H1 (cell line): ENCODE measurements around the gene C19orf47. TPM values are rescaled to one million over a fixed set of nuclear protein-coding genes. Genes with fewer than 3 reads are reported as not detected.

Experiments
- CTCF ChIA-PET: fragments of 300-600 bp; sonication (Branson Sonifier 250); formaldehyde crosslinking; loops from one replicate; lab custom pipeline; 2021; ENCODE audit not compliant: partially characterized antibody; lab: Charles Lee
- POLR2A ChIA-PET: fragments of 300-600 bp; sonication (Branson Sonifier 250); formaldehyde crosslinking; loops from one replicate; lab custom pipeline; 2021; ENCODE audit warnings: inconsistent platforms; ENCODE audit not compliant: partially characterized antibody; lab: Charles Lee
- DNase-seq, 2 experiments: peaks; one replicate each; pipeline versions ENCODE4 v3.0.0 to v3.0.0-alpha.2; 2010 to 2022; ENCODE audit warnings: low spot score in 2 of 2, low read depth in 1 of 2, mixed read lengths in 1 of 2
- FAIRE-seq: peaks from 2 replicates; lab custom pipeline; 2011; peaks lifted over from hg19 to GRCh38; lab: Jason Lieb, UNC
- H2AFZ ChIP-seq: 2 replicates; pipeline ENCODE4 v1.8.1; 2012; ENCODE audit warnings: low read length, inconsistent platforms
- H2AK5ac ChIP-seq: 2 replicates; pipeline ENCODE4 v1.6.1; 2013; ENCODE audit warnings: low read depth, low read length
- H2BK120ac ChIP-seq: replicated peaks from 2 replicates; pipeline ENCODE3; 2013; ENCODE audit warnings: low read depth, low read length, inconsistent platforms
- H2BK12ac ChIP-seq: 2 replicates; pipeline ENCODE4 v1.6.1; 2013; ENCODE audit warnings: low read depth, low read length
- H2BK15ac ChIP-seq: 2 replicates; pipeline ENCODE4 v1.6.1; 2013; ENCODE audit warnings: low read length
- H2BK20ac ChIP-seq: 2 replicates; pipeline ENCODE4 v1.6.1; 2013; ENCODE audit warnings: low read length
- H2BK5ac ChIP-seq: 2 replicates; pipeline ENCODE4 v1.6.1; 2013; ENCODE audit warnings: low read depth, low read length
- H3K14ac ChIP-seq: 2 replicates; pipeline ENCODE4 v1.6.1; 2013; ENCODE audit warnings: inconsistent platforms; ENCODE audit not compliant: insufficient read length
- H3K18ac ChIP-seq: 2 replicates; pipeline ENCODE4 v1.6.1; 2013; ENCODE audit warnings: low read length; ENCODE audit errors: extremely low read depth
- H3K23ac ChIP-seq: 2 replicates; pipeline ENCODE4 v1.6.1; 2013; ENCODE audit warnings: inconsistent platforms; ENCODE audit not compliant: insufficient read length
- H3K23me2 ChIP-seq: 2 replicates; pipeline ENCODE4 v1.6.1; 2013; ENCODE audit warnings: low read depth, low read length
- H3K27ac ChIP-seq: 2 replicates; pipeline ENCODE4 v1.6.1; 2011; ENCODE audit warnings: low read depth, low read length, inconsistent platforms
- H3K27me3 ChIP-seq, 4 experiments: replicated peaks in 1 of 4; 1 replicate in 1 of 4; 2 replicates in 3 of 4; pipeline versions ENCODE4 v1.6.1 to v1.8.1; 2011 to 2013; ENCODE audit warnings: low read length in 3 of 4, mild to moderate bottlenecking in 3 of 4, inconsistent platforms in 2 of 4, mixed read lengths in 2 of 4, moderate library complexity in 1 of 4; ENCODE audit not compliant: control insufficient read depth in 3 of 4, insufficient read depth in 3 of 4; ENCODE audit errors: extremely low read depth in 1 of 4
- H3K36me3 ChIP-seq, 4 experiments: 2 replicates each; pipeline versions ENCODE4 v1.6.1 to v1.8.1; 2011 to 2013; ENCODE audit warnings: mild to moderate bottlenecking in 4 of 4, low read length in 3 of 4, moderate library complexity in 2 of 4, control low read depth in 1 of 4, inconsistent platforms in 1 of 4; ENCODE audit not compliant: insufficient read depth in 4 of 4, control insufficient read depth in 2 of 4
- H3K4ac ChIP-seq: replicated peaks from 2 replicates; pipeline ENCODE3; 2013; ENCODE audit warnings: low read length, low read depth, mixed read lengths, inconsistent platforms; ENCODE audit not compliant: insufficient read length
- H3K4me1 ChIP-seq, 4 experiments: replicated peaks in 1 of 4; 1 replicate in 1 of 4; 2 replicates in 3 of 4; pipeline versions ENCODE4 v1.6.1 to v1.8.1; 2011 to 2013; ENCODE audit warnings: low read length in 3 of 4, inconsistent platforms in 2 of 4, mixed read lengths in 1 of 4; ENCODE audit not compliant: insufficient read depth in 4 of 4, control insufficient read depth in 3 of 4
- H3K4me2 ChIP-seq, 2 experiments: 2 replicates each; pipeline versions ENCODE4 v1.6.1 to v1.8.1; 2011 to 2013; ENCODE audit warnings: low read depth in 2 of 2, low read length in 2 of 2, control low read depth in 1 of 2, inconsistent platforms in 1 of 2, mild to moderate bottlenecking in 1 of 2; ENCODE audit not compliant: insufficient read depth in 1 of 2
- H3K4me3 ChIP-seq, 4 experiments: fragments of 200-600, 300-600 bp in 1 of 4; sonication (generic), shearing (Covaris generic), sonication (Bioruptor Twin) in 1 of 4; 2 replicates each; pipeline versions ENCODE4 v1.5.1 to v1.8.1; 2011 to 2016; ENCODE audit warnings: low read length in 4 of 4, low read depth in 3 of 4, control low read depth in 2 of 4, inconsistent platforms in 2 of 4, mild to moderate bottlenecking in 2 of 4, mixed read lengths in 1 of 4, moderate library complexity in 1 of 4; ENCODE audit not compliant: insufficient read depth in 2 of 4; ENCODE audit errors: extremely low read depth in 1 of 4
- H3K56ac ChIP-seq: replicated peaks from 2 replicates; pipeline ENCODE3; 2013; ENCODE audit warnings: low read depth, mild to moderate bottlenecking, mixed read lengths, low read length, inconsistent platforms; ENCODE audit not compliant: insufficient read length
- H3K79me1 ChIP-seq: 2 replicates; pipeline ENCODE4 v1.6.1; 2013; ENCODE audit warnings: low read depth, low read length, control low read depth
- H3K79me2 ChIP-seq, 2 experiments: 2 replicates each; pipeline versions ENCODE4 v1.6.1 to v1.8.1; 2012 to 2013; ENCODE audit warnings: low read length in 2 of 2, mild to moderate bottlenecking in 2 of 2, inconsistent platforms in 1 of 2; ENCODE audit not compliant: insufficient read depth in 2 of 2, control insufficient read depth in 1 of 2
- H3K9ac ChIP-seq, 4 experiments: replicated peaks in 1 of 4; 1 replicate in 1 of 4; 2 replicates in 3 of 4; pipeline versions ENCODE4 v1.6.1 to v1.8.1; 2011 to 2013; ENCODE audit warnings: low read depth in 3 of 4, low read length in 3 of 4, control low read depth in 2 of 4, mild to moderate bottlenecking in 2 of 4, moderate library complexity in 2 of 4, inconsistent platforms in 1 of 4; ENCODE audit errors: extremely low read depth in 1 of 4
- H3K9me3 ChIP-seq, 2 experiments: 2 replicates each; pipeline versions ENCODE4 v1.6.1 to v1.8.1; 2012 to 2013; ENCODE audit warnings: mild to moderate bottlenecking in 2 of 2, moderate library complexity in 2 of 2, control low read depth in 1 of 2, inconsistent platforms in 1 of 2, low read depth in 1 of 2, low read length in 1 of 2, mixed read lengths in 1 of 2; ENCODE audit not compliant: insufficient read depth in 2 of 2
- H4K20me1 ChIP-seq, 2 experiments: replicated peaks in 1 of 2; 2 replicates each; pipeline versions ENCODE3 to v1.8.1; 2011 to 2013; ENCODE audit warnings: inconsistent platforms in 2 of 2, low read length in 2 of 2, mild to moderate bottlenecking in 1 of 2; ENCODE audit not compliant: insufficient read depth in 2 of 2, control insufficient read depth in 1 of 2
- H4K5ac ChIP-seq: 2 replicates; pipeline ENCODE4 v1.6.1; 2013; ENCODE audit warnings: low read length, low read depth, mixed read lengths, inconsistent platforms; ENCODE audit not compliant: insufficient read length
- H4K8ac ChIP-seq: 2 replicates; pipeline ENCODE4 v1.8.0; 2013; ENCODE audit warnings: mild to moderate bottlenecking, moderate library complexity, low read length, inconsistent platforms; ENCODE audit not compliant: insufficient read depth; ENCODE audit errors: extremely low read depth
- H4K91ac ChIP-seq: replicated peaks from 2 replicates; pipeline ENCODE3; 2013; ENCODE audit warnings: low read length, mixed read lengths, inconsistent platforms; ENCODE audit not compliant: insufficient read length
- RAD21 ChIP-seq, 2 experiments: IDR thresholded peaks in 1 of 2; conservative IDR thresholded peaks in 1 of 2; 2 replicates each; pipeline ENCODE4 v1.6.1; 2011; ENCODE audit warnings: low read depth in 2 of 2, low read length in 2 of 2, improper control_type of control experiment in 1 of 2, inconsistent platforms in 1 of 2, mild to moderate bottlenecking in 1 of 2, moderate library complexity in 1 of 2
- TAF1 ChIP-seq: IDR thresholded peaks from 2 replicates; pipeline ENCODE4 v1.6.1; 2011; ENCODE audit warnings: mild to moderate bottlenecking, low read depth, low read length
- WGBS, 2 experiments: shearing (Covaris generic) in 1 of 2; methylation state at CpG; one replicate each; pipeline versions ENCODE4 v1.1.6 to v1.1.7; 2013 to 2015; ENCODE audit warnings: low lambda C conversion rate in 2 of 2, mixed read lengths in 2 of 2, inconsistent platforms in 1 of 2, low coverage in 1 of 2, missing lambda C conversion rate in 1 of 2; ENCODE audit not compliant: insufficient replicate concordance in 2 of 2, insufficient coverage in 1 of 2, insufficient read length in 1 of 2; ENCODE audit errors: extremely low coverage in 1 of 2, missing lambda C conversion rate in 1 of 2; 5-methylcytosine and 5-hydroxymethylcytosine counted together
- polyA plus RNA-seq, 7 experiments: library from polyadenylated mRNA; depleted of rRNA in 3 of 7; stranded (reverse) in 5 of 7; unstranded in 2 of 7; fragments of >200 nt in 5 of 7; fragments of 200-250 nt in 2 of 7; gene quantifications; 1 replicate in 5 of 7; 2 replicates in 1 of 7; 4 replicates in 1 of 7; pipeline versions ENCODE4 v1.2.1 to v1.2.3, GENCODE V29; 2011 to 2013; ENCODE audit warnings: missing spikeins in 2 of 7, mixed read lengths in 2 of 7
- total RNA-seq: library from RNA; stranded (reverse); fragmentation: NEBNext Ultra II Directional; extraction: Animal tissue kit (Norgen Biotek cat#: 25700); gene quantifications from 2 replicates; pipeline ENCODE4 v1.2.1, GENCODE V29; 2021

Gene C19orf47
- total and polyA plus RNA-seq, 2 of the 8 experiments (the other 6 are each of a cell fraction or from before 2014, with no cell fraction given): 17.8 to 27.3 TPM

DNA sequence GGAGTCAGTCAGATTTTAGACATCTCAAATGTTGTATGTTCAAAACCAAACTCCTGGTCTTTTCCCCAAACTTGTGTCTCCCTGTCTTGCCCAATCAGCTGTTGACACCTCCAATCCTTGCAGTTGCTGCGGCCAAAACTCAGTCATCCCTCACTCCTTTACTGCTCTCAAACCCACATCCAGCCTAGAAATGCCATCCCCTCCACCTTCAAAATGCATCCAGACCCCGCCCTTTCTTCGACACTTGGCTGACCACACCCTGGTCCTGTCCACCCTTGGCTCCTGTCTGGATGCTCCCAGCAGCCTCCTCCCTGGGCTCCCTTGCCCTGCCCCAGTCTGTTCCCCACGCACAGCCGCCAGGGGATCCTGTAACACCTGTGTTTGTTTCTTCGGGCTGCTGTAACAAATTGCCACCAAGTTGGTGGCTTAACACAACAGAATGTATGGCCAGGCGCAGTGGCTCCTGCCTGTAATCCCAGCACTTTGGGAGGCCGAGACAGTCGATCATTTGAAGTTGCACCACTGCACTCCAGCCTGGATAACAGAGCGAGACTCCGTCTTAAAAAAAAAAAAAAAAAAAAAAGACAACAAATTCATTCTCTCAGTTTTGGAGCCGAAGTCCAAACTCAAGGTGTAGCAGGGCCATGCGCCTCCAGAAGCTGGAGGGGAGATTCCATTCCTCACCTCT, 12.0 kb upstream of the C19orf47 start:
- Histone ChIP-seq H4K20me1 (peaks cover 0 to 6% of the 10 kb centered on the region in 2 experiments), H2BK5ac (no peak overlapping the region), H3K27ac (no peak overlapping the region), H3K9ac (no peak overlapping the region), H3K18ac (no peak overlapping the region), H3K79me2 (no peaks in the 10 kb centered on the region), H2BK20ac (no peak overlapping the region), H3K14ac (no peak overlapping the region), H2AFZ (no peak overlapping the region), H2BK120ac (no peak overlapping the region), H2BK12ac (no peak overlapping the region), H3K4ac (no peak overlapping the region), H3K4me1 (peaks cover 0 to under 1% (median 0%) of the 10 kb centered on the region in 4 experiments; a peak in 2 of 7 replicates), H3K27me3 (no peaks in the 10 kb centered on the region), H4K5ac (no peak overlapping the region), H3K23ac (no peak overlapping the region), H3K9me3 (no peaks in the 10 kb centered on the region), H3K4me3 (no peak overlapping the region), H3K4me2 (no peak overlapping the region), H4K8ac (no peak overlapping the region), H3K79me1 (no peaks in the 10 kb centered on the region; the same call in 1 of the 2 replicates), H2BK15ac (no peak overlapping the region), H3K23me2 (no peaks in the 10 kb centered on the region), H3K56ac (no peak overlapping the region), H4K91ac (no peak overlapping the region), H3K36me3 (no peaks in the 10 kb centered on the region), H2AK5ac (no peak overlapping the region)
- ChIA-PET POLR2A (interaction anchor here (1.0 kb wide), 1 partner anchor 22 kb away, joined by 3 read pairs; no protein-coding TSS in a partner anchor), CTCF (no interaction called here)
- 91% methylated on average over 11 of the region's 13 CpGs; no CpG with 5 or more reads in 1 of the 2 experiments for WGBS, 2 experiments
- TF ChIP-seq RAD21 (IDR thresholded peaks at IDR 0.05 in 1 of 2, conservative IDR thresholded peaks at IDR 0.05 in 1 of 2; ENCODE audit: low read depth in 2 of 2, low read length in 2 of 2): peak in 1 of 2 experiments; percentile 23; a peak in 1 of 4 replicates
- no peak for TF ChIP-seq TAF1
- FAIRE-seq: no peak
- DNase-seq: no peak
